GM21576 (cell line): ENCODE data around the gene DTD1.
"Not testable (repeated sequence)": the region's sequence is repeated elsewhere in the genome, so short reads cannot be mapped to it uniquely, and the experiment has no call there.

Experiments
- ATAC-seq: cut with Tn5 transposase; IDR thresholded peaks from one replicate; pipeline ENCODE4 v1.9.1; 2021; ENCODE audit warnings: mild to moderate bottlenecking, moderate library complexity; ENCODE audit not compliant: unreplicated experiment

The DTD1 gene

GRCh38 chr20:18783385-18783959 lies 195.6 kb downstream of the DTD1 start:
- ATAC-seq: no peak

GRCh38 chr20:18787046-18787445 lies 199.2 kb downstream of the DTD1 start:
- ATAC-seq: not testable (repeated sequence)

GRCh38 chr20:18788021-18788420 lies 200.2 kb downstream of the DTD1 start:
- ATAC-seq: no peak

GRCh38 chr20:18790787-18791186 lies 202.9 kb downstream of the DTD1 start:
- ATAC-seq: no peak

- ATAC-seq: peak; percentile 99
These were observed 206.0 kb downstream of the DTD1 start for GRCh38 chr20:18793625-18794427.

GRCh38 chr20:18794428-18794787 lies 206.6 kb downstream of the DTD1 start:
- no peak for ATAC-seq

- no peak for ATAC-seq
These were observed 207.5 kb downstream of the DTD1 start for GRCh38 chr20:18795366-18795765.

- no peak for ATAC-seq
These were observed 208.5 kb downstream of the DTD1 start for GRCh38 chr20:18796282-18796833.

- ATAC-seq: no peak
These were observed 213.7 kb downstream of the DTD1 start for GRCh38 chr20:18801516-18801915.

GRCh38 chr20:18802012-18802634 lies 214.3 kb downstream of the DTD1 start:
- ATAC-seq: peak; percentile 75

GRCh38 chr20:18805881-18806280 lies 218.0 kb downstream of the DTD1 start:
- no peak for ATAC-seq

GRCh38 chr20:18808712-18809111 lies 220.9 kb downstream of the DTD1 start:
- ATAC-seq: no peak

- ATAC-seq: no peak
These were observed 223.3 kb downstream of the DTD1 start for GRCh38 chr20:18811186-18811585.

GRCh38 chr20:18811904-18812303 lies 224.1 kb downstream of the DTD1 start:
- ATAC-seq: no peak

- ATAC-seq: no peak
These were observed 225.6 kb downstream of the DTD1 start, which contains the start of gene SCP2D1 for GRCh38 chr20:18813483-18813882. Gene SCP2D1 (plus strand): TSS chr20:18813783. CDS start chr20:18813816, 33 bp downstream.

- ATAC-seq: no peak
These were observed 227.5 kb downstream of the DTD1 start for GRCh38 chr20:18815194-18815942.
